Spleen (tissue), 7 donors: ENCODE measurements around the gene ARHGAP28.

Experiments used
- POLR2A ChIP-seq, 3 donors: fragments of 450-650 bp; IDR thresholded peaks; one replicate each; pipeline ENCODE4 v1.5.1; 2017; ENCODE audit warnings: antibody characterized with exemption in 3 of 3, mild to moderate bottlenecking in 1 of 3
- TF ChIP-seq, protein P1 (sequence below), 11 experiments: fragments of 200-600 bp in 7 of 11; fragments of 450-650 bp in 4 of 11; sonication (generic) in 4 of 11; IDR thresholded peaks in 8 of 11; conservative IDR thresholded peaks in 3 of 11; 1 replicate in 7 of 11; 2 replicates in 4 of 11; pipeline versions ENCODE4 v1.4.0 to v1.8.0; 2016 to 2021; ENCODE audit warnings: antibody characterized with exemption in 11 of 11, inconsistent platforms in 4 of 11, mild to moderate bottlenecking in 1 of 11
- donor health status: DM: no; HTN: no; CAD: no; lungs with moderate emphysema.
- donor health status: DM: no; HTN: no; CAD: no.
- donor health status: DM: no; HTN: no; CAD: no.

DNA sequence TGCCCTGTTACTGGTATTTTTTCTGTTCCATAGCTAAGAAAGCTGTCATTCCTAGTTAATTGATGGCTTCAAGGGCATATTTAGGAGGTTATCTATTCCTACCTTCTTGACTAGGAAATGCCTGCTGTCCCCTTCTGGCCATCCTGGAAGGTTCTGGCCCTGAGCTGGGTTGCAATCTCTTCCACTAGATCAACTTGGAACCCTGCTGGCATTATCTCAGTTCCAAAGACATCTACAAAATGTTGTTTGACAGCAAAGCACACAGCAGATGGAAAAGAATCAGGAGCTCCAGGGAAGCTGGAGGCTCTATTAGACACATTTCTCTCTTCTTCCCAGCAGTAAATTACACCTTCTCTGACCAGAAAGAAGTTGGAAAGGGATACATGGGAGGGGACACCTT, 192.1 kb downstream of the ARHGAP28 start:
- TF ChIP-seq POLR2A (IDR thresholded peaks at IDR 0.05): no peak
- TF ChIP-seq, protein P1, sequence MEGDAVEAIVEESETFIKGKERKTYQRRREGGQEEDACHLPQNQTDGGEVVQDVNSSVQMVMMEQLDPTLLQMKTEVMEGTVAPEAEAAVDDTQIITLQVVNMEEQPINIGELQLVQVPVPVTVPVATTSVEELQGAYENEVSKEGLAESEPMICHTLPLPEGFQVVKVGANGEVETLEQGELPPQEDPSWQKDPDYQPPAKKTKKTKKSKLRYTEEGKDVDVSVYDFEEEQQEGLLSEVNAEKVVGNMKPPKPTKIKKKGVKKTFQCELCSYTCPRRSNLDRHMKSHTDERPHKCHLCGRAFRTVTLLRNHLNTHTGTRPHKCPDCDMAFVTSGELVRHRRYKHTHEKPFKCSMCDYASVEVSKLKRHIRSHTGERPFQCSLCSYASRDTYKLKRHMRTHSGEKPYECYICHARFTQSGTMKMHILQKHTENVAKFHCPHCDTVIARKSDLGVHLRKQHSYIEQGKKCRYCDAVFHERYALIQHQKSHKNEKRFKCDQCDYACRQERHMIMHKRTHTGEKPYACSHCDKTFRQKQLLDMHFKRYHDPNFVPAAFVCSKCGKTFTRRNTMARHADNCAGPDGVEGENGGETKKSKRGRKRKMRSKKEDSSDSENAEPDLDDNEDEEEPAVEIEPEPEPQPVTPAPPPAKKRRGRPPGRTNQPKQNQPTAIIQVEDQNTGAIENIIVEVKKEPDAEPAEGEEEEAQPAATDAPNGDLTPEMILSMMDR (IDR thresholded peaks at IDR 0.05 in 8 of 11, conservative IDR thresholded peaks at IDR 0.05 in 3 of 11): no peak
